Activated gamma-delta T cell treated with anti-CD3 and anti-CD28 coated beads, Interleukin-2, amount 50 U/mL, for 16 hours (primary cell): Measurements from ENCODE around the gene RHBDL1.

Source experiments
- DNase-seq: peaks from one replicate; pipeline ENCODE4 v3.0.0-alpha.2; 2020; ENCODE audit warnings: low read depth

RHBDL1 gene

DNA sequence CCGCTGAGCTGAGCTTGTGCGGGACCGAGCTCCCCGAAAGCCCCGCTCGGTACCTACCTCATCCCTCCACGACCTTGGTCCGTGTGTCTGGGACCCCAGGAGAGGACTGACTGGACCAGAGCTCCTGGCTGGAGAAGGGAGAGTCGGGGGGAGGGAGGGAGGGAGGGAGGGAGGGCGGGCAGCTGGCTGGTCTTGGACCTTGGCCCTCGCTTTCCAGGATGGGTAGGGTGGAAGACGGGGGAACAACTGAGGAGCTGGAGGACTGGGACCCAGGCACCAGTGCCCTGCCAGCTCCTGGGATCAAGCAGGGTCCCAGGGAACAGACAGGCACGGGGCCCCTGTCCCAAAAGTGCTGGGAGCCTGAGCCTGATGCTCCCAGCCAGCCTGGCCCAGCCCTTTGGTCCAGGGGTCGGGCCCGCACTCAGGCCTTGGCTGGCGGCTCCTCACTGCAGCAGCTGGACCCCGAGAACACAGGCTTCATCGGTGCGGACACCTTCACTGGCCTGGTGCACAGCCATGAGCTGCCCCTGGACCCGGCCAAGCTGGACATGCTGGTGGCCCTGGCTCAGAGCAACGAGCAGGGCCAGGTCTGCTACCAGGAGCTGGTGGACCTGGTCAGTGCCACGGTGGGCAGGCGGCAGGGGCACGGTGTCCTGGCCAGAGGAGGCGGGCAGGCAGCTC is 553 bp downstream of the RHBDL1 start:
- DNase-seq = no peak

DNA sequence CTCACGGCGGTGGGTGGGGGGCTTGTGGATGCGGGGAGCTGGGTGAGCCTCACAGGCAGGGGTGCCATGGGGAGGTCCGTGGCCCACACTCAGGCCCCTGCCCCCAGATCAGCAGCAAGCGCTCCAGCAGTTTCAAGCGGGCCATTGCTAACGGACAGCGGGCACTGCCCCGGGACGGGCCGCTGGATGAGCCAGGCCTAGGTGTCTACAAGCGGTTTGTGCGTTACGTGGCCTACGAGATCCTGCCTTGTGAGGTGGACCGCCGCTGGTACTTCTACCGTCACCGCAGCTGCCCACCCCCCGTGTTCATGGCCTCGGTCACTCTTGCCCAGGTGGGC is 1.1 kb downstream of the RHBDL1 start:
- DNase-seq = no peak

- DNase-seq = no peak
Measured at GRCh38 chr16:676913-677312, 1.4 kb downstream of the RHBDL1 start.

DNA sequence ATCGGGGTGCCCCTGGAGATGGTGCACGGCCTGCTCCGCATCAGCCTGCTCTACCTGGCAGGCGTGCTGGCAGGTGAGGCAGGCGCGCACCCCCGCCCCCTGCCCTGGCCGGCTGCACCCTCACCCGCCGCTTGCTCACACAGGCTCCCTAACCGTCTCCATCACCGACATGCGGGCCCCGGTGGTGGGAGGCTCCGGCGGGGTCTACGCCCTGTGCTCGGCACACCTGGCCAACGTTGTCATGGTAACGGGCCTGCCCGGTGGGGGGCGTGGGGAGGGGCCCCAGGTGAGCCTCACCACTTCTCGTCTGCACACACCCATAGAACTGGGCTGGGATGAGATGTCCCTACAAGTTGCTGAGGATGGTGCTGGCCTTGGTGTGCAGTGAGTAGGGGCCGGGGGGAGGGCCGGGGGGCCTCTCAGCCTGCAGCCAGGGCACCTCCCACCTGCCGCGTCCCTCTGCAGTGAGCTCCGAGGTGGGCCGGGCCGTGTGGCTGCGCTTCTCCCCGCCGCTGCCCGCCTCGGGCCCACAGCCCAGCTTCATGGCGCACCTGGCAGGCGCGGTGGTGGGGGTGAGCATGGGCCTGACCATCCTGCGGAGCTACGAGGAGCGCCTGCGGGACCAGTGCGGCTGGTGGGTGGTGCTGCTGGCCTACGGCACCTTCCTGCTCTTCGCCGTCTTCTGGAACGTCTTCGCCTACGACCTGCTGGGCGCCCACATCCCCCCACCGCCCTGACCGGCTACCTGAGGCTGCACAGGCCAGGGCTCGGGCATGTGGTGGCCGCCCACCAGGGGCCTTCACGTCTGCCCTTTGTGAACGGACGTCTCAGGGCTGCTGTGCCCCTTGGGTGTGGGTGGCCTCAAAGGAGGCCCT is 2.1 kb downstream of the RHBDL1 start:
- no peak for DNase-seq

GRCh38 chr16:678209-678857 is 2.9 kb downstream of the RHBDL1 start:
- no peak for DNase-seq

DNA sequence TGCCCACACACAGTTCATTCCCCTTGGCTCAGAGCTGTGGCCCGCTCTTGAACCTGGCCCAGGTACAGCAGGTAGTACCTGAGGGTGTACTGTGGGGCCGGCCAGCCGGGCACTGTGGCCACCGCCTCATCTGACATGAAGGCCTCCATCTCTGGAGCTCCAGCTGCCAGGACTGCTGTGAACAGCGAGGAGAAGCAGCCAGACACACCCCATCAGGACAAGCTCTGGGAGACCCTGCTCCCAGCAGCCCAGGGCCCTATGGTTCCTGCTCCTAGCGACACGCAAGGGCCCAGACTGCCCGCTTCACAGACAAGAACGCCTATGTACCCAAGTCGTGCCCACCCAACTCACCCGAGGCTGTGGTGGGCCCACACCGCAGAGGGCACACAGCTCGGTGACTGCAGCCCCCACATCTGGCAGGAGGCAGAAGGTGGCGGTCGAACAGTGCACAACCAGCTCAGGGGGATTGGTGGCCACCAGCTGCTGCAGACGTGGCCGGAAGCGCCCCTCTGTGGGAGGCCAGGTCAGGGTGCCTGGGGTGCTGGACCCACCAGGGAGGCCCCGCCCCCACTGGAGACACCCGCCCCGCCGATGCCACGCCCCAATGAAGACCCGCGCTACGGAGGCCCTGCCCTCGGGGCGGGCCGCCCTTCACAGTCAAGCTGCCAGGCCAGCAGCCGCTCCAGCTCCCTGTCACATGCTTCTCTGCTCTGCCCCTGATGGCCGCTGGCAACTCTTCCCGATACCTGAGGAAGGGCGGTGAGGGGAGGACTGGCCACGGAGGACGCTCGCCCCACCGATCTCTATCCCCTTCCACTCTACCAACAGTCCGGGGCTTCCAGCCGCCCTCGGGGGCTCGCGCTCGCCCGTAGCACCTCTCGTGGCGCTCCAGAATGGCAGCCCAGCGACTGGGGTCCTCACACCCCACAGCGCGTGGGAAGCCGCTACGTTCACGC is 3.7 kb downstream of the RHBDL1 start:
- DNase-seq = no peak

GRCh38 chr16:679814-680624 is 4.5 kb downstream of the RHBDL1 start, which contains the start of gene STUB1:
STUB1 (plus strand) TSS chr16:680410; CDS start chr16:680526, 116 bp downstream.
- DNase-seq = peak; percentile 79

DNA sequence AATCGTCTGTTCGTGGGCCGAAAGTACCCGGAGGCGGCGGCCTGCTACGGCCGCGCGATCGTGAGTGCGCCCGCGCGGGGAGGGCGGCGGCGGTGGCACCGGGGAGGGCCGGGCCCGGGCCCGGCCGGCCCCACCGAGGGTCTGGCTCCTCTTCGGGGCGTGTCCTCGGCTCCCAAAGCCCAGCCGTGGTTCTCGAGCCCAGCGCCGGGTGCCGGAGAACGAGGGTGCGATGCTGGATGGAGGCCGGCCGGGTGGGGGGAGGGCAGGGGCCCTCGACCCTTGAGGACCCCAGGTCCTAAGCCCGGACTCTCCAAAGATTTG is 5.1 kb downstream of the RHBDL1 start:
- DNase-seq = no peak

- DNase-seq = no peak
Measured at GRCh38 chr16:680967-681745, 5.7 kb downstream of the RHBDL1 start.

DNA sequence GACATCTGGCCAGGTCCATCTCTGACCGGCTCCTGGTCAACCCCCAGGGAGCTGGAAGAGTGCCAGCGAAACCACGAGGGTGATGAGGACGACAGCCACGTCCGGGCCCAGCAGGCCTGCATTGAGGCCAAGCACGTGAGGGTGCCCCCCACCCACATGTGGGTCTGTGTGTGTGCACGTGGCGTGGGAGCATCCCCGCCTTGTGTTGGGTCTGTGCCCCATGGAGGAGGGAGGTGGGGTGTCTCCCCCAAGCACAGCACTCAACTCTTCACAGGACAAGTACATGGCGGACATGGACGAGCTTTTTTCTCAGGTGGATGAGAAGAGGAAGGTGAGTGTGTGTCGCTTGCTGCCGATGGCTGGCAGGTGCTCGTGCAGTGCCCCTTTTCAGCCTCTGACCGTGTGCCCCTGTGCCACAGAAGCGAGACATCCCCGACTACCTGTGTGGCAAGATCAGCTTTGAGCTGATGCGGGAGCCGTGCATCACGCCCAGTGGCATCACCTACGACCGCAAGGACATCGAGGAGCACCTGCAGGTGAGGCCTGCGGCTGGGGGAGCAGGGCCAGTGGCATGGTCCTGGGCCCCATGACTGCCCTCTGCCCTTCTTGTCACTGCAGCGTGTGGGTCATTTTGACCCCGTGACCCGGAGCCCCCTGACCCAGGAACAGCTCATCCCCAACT is 6.4 kb downstream of the RHBDL1 start:
- no peak for DNase-seq

DNA sequence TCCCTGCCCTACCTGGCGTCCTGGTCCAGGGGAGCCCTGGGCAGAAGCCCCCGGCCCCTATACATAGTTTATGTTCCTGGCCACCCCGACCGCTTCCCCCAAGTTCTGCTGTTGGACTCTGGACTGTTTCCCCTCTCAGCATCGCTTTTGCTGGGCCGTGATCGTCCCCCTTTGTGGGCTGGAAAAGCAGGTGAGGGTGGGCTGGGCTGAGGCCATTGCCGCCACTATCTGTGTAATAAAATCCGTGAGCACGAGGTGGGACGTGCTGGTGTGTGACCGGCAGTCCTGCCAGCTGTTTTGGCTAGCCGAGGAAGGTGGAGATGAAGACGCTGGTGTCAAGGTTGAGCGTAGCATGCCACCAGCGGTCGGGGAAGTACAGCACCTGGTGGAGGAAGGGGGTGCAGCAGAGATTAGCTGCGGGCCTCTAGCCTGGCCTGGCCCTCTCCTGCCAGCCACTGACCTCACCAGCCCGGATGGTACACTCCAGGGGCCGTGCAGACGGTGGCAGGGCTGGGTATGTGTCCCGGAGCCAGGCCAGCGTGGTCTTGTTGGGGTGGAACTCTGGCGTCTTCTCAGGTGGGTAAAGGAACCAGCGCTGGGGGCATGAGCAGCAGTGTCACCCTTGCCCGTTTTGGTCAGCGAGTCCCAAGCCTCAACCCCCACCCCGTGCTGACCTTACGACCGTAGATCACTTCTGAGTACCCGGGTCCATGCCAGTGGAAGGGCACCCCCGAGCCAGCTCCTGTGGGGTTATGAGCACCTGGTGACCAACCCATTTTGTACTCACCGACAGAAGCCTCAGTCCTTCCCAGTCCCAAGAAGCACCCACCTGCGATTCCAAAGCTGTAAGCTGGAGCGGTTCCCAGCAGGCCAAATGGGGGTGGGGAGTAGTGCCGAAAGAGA is 7.3 kb downstream of the RHBDL1 start:
- DNase-seq = no peak

- DNase-seq = no peak
Measured at GRCh38 chr16:683396-684070, 8.1 kb downstream of the RHBDL1 start.

GRCh38 chr16:684071-684794 is 8.8 kb downstream of the RHBDL1 start, which contains the start of gene JMJD8:
JMJD8 (minus strand) TSS chr16:684334; CDS start chr16:684319, 15 bp downstream.
- peak; percentile 96 for DNase-seq

DNA sequence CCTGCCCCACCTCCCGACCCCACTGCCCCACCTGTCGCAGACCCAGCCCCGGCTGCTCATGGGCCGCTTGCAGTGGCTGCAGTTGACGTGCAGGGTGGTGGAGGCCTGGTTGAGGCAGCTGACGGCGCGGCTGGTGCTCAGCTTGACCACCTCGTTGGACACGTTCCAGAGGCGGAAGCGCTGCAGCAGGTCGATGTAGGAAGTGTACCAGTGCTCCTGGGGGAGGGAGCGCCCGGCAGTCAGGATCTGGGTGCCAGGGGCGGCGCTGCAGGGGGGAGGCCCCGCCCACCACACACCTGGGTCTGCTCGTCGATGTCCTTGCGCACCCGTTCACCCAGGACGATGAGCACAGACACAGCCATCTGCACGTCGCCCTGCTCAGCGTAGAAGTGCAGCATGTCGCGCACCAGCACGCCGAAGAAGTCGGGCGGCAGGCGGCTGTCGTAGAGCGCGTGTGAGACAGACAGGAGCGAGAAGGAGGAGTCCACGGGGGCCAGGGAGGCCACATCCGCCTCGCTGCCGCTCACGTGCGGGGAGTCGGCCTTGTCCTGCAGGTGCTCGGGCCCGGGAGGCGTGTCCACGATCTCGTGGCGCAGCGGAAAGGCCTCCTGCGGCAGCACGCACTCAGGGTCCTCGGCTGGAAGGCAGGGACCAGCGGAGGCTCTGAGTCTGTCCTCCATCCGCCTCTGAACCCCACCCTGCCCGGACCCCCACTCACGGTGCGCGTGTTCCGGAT is 9.7 kb downstream of the RHBDL1 start:
- DNase-seq = no peak

GRCh38 chr16:685967-686366 is 10.5 kb downstream of the RHBDL1 start:
- DNase-seq = no peak

DNA sequence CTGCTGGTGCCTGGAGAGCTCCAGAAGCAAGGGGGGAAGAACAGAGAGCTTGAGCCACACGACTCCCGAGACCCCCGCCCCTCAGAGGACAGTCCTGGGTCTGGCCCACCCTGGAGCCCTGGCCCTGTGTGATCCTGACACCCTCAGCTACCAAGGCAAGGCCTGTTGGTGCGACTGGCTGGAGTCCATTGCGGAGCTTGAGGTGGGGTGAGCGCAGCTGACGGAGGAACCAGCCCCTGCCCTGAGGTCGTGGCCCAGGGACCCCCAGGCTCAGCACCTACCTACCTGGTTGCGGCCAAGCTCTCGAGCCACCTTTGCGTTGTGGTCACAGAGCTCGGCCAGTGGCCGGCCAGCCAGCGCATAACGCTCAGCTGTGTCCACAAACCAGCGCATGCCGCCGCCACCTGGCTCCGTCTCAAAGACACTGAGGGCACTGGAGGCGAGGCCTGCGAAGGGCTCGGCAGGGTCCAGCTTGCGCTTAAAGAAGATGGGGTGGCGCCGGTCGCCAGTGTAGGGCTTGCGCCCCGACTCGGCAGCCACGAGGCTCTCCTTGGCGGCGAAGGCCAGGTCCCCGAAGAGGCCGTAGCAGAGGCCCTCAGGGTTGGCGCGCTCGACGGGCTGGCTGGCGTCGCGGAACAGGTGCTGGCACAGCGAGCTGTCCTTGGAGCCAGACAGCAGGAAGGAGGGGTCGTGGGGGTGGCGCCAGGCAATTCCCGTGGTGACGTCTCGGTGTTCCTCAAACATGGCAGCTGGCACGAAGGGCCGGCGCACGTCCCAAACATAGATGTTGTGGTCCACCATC is 11.2 kb downstream of the RHBDL1 start:
- DNase-seq = no peak
